ENCODE data around the gene PLEKHB1. TPM values are rescaled to one million over a fixed set of nuclear protein-coding genes. Genes with fewer than 3 reads are reported as not detected.

Gene PLEKHB1
- total RNA-seq, 1 donor from 2014 or later: 0.20 TPM

- no peak for DNase-seq
Measured at GRCh38 chr11:73648121-73648520, 1.7 kb downstream of the PLEKHB1 start.

- DNase-seq: no peak
Measured at GRCh38 chr11:73648571-73649046, 2.2 kb downstream of the PLEKHB1 start.

- no peak for DNase-seq
Measured at GRCh38 chr11:73649206-73649605, 2.8 kb downstream of the PLEKHB1 start.

GRCh38 chr11:73650400-73650799 lies 4.0 kb downstream of the PLEKHB1 start:
- no peak for DNase-seq

- no peak for DNase-seq
Measured at GRCh38 chr11:73651252-73651651, 4.9 kb downstream of the PLEKHB1 start.

GRCh38 chr11:73651661-73652045 lies 5.3 kb downstream of the PLEKHB1 start:
- no peak for DNase-seq

GRCh38 chr11:73652046-73652730 lies 5.8 kb downstream of the PLEKHB1 start:
- DNase-seq: peak; percentile 4

GRCh38 chr11:73652856-73653559 lies 6.6 kb downstream of the PLEKHB1 start:
- no peak for DNase-seq

- no peak for DNase-seq
Measured at GRCh38 chr11:73653996-73654395, 7.6 kb downstream of the PLEKHB1 start.

- no peak for DNase-seq
Measured at GRCh38 chr11:73654482-73655021, 8.2 kb downstream of the PLEKHB1 start.

GRCh38 chr11:73655686-73656085 lies 9.3 kb downstream of the PLEKHB1 start:
- no peak for DNase-seq

GRCh38 chr11:73656985-73657384 lies 10.6 kb downstream of the PLEKHB1 start:
- DNase-seq: no peak

GRCh38 chr11:73659961-73660360 lies 13.6 kb downstream of the PLEKHB1 start:
- DNase-seq: no peak

- no peak for DNase-seq
Measured at GRCh38 chr11:73660497-73661034, 14.2 kb downstream of the PLEKHB1 start.

- peak; percentile 72 for DNase-seq
Measured at GRCh38 chr11:73661035-73661628, 14.8 kb downstream of the PLEKHB1 start.

- DNase-seq: no peak
Measured at GRCh38 chr11:73662445-73663157, 16.2 kb downstream of the PLEKHB1 start.

- DNase-seq: no peak
Measured at GRCh38 chr11:73663604-73664495, 17.5 kb downstream of the PLEKHB1 start.

- DNase-seq: no peak
Measured at GRCh38 chr11:73664877-73665276, 18.5 kb downstream of the PLEKHB1 start.

GRCh38 chr11:73667891-73668290 lies 21.5 kb downstream of the PLEKHB1 start:
- no peak for DNase-seq

- DNase-seq: no peak
Measured at GRCh38 chr11:73670808-73671207, 24.4 kb downstream of the PLEKHB1 start.

- no peak for DNase-seq
Measured at GRCh38 chr11:73671701-73672100, 25.3 kb downstream of the PLEKHB1 start.

Measured in skin of body (tissue), 2 donors.